OCI-LY7 (cell line): ENCODE data around the gene EYA3.

Experiments used
- EZH2phosphoT487 ChIP-seq: fragments of 200-600 bp; sonication (generic); IDR thresholded peaks from 2 replicates; pipeline ENCODE4 v1.6.1; 2018; ENCODE audit warnings: low read depth, borderline replicate concordance, mild to moderate bottlenecking, mixed run types, antibody characterized with exemption, low read length, moderate library complexity, mixed read lengths
- TF ChIP-seq, protein P1 (sequence below): fragments of 200-600 bp; sonication (generic); conservative IDR thresholded peaks from 2 replicates; pipeline ENCODE4 v1.5.1; 2014; ENCODE audit warnings: mild to moderate bottlenecking, antibody characterized with exemption, low read length, moderate library complexity, mixed read lengths

GRCh38 chr1:28113242-28113572 is 24.8 kb upstream of the EYA3 start:
- TF ChIP-seq, protein P1, sequence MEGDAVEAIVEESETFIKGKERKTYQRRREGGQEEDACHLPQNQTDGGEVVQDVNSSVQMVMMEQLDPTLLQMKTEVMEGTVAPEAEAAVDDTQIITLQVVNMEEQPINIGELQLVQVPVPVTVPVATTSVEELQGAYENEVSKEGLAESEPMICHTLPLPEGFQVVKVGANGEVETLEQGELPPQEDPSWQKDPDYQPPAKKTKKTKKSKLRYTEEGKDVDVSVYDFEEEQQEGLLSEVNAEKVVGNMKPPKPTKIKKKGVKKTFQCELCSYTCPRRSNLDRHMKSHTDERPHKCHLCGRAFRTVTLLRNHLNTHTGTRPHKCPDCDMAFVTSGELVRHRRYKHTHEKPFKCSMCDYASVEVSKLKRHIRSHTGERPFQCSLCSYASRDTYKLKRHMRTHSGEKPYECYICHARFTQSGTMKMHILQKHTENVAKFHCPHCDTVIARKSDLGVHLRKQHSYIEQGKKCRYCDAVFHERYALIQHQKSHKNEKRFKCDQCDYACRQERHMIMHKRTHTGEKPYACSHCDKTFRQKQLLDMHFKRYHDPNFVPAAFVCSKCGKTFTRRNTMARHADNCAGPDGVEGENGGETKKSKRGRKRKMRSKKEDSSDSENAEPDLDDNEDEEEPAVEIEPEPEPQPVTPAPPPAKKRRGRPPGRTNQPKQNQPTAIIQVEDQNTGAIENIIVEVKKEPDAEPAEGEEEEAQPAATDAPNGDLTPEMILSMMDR, result peak; percentile 10; the same call in 1 of the 2 replicates
- TF ChIP-seq EZH2phosphoT487, result no peak
